T-helper 1 cell (primary cell): Measurements from ENCODE around the gene C2CD3.
A peak's percentile ranks its signal among the peaks of the same experiment; 100 is the strongest.
"Not testable (repeated sequence)": the region's sequence is repeated elsewhere in the genome, so short reads cannot be mapped to it uniquely, and the experiment has no call there.

Experiments
- DNase-seq, 5 donors: peaks; one replicate each; pipeline ENCODE4 v3.0.0-alpha.2; 2012 to 2020

The C2CD3 gene

GRCh38 chr11:74120260-74121035 lies 50.4 kb downstream of the C2CD3 start:
- DNase-seq, result not testable (repeated sequence)

- no peak for DNase-seq
Observed at GRCh38 chr11:74116719-74117118, 54.1 kb downstream of the C2CD3 start.

DNA sequence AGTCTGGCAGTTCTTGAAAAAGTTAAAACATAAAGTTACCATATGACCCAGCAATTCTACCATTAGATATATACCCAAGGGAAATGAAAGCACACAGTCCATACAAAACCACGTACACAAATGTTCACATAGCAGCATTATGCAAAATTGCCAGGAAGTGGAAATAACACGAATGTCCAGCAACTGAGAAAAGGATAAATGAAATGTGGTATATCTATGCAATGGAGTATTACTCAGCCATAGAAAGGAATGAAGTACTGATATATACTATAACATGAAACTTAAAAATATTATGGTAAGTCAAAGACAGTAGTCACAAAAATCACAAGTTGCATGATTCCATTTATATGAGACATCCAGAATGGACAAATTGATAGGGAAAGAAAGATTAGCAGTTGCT lies 57.9 kb downstream of the C2CD3 start:
- DNase-seq, result no peak

- no peak for DNase-seq
Observed at GRCh38 chr11:74106124-74106523, 64.7 kb downstream of the C2CD3 start.

DNA sequence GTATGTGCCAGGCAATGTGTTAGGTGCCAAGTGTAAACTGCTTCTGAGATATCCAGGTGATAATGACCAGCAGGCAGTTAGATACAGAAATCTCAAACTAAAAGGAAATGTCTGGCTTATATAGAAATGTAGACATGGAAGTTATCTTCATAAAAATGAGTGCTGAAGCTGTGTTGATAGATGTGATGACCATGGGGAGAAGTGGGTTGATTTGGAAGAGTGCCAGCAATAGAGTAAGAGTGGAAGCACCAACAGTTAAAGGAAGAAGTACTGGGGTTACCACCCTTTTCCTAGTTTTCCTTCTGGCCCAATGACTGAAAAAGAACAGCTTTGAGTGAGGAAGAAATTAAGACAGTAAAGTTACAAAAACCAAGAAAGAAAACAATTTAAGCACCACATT lies 68.5 kb downstream of the C2CD3 start:
- DNase-seq, result no peak

DNA sequence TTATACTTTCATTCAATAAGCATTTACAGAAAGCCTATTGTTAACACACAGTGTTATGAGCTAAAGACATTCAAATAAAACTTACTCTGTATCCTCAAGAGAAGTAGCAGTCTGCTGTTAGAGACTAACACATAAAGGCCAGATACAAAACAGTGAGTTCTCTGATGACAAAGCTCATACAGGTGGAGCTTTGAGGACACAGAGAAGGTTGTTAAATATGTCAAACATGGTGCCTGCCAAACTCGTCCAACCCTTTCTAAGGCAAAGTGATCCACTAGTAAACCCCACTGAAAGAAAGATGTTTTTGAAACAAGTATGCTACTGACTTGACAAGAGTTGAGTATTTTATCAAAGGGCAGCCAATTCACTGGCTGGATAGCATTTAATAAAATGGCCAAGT lies 70.1 kb downstream of the C2CD3 start:
- no peak for DNase-seq

- no peak for DNase-seq
Observed at GRCh38 chr11:74100231-74100630, 70.6 kb downstream of the C2CD3 start.

DNA sequence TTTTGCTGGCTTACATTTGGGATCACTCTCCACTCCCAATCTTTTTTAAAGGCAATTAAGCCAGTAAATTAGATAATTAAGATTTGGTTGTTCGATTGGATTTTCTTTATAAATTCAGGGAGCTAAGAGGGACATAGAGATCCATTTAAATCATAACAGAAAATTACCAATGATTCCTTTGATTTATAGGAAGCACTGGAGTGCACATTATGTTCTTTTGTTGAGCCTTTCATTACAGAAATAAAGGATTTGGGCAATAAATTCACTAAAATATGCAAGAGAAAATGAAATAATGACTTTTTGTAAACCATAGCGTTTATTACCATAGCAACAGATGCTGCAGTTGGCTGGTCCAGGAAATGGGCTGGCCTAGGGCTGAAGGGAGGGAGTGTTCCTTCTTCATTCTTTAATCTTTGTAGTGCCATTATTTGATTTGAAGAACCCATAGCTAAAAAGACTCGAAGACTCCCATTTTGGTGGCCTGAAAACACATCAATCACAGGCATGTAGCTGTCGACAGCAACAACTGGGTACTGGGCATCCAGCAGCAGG lies 73.0 kb downstream of the C2CD3 start:
- no peak for DNase-seq

- no peak for DNase-seq
Observed at GRCh38 chr11:74094393-74094792, 76.4 kb downstream of the C2CD3 start.

GRCh38 chr11:74092425-74092824 lies 78.4 kb downstream of the C2CD3 start:
- no peak for DNase-seq

GRCh38 chr11:74091549-74091948 lies 79.3 kb downstream of the C2CD3 start:
- DNase-seq, result no peak

- DNase-seq, result peak in 1 of 5 donors; percentile 20
Observed at GRCh38 chr11:74090701-74091100, 80.1 kb downstream of the C2CD3 start.

- peak in 1 of 5 donors; percentile 21 for DNase-seq
Observed at GRCh38 chr11:74086242-74086884, 84.4 kb downstream of the C2CD3 start.

DNA sequence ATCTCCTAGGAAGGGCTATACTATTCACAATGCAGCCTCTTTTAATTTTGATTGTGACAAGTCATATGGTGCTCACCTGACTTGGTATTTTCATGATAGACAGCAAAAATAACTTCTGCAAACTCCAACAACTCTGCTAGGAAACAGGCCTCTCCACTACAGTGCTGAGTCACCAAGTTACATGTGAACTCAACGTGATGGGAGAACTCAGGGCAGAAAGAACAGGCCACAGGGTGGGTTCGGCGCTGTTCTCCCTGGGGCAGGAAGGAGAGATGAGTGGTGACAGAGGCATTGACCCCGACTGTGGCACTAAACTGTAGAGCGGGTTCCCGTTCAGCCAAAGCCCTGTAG lies 85.3 kb downstream of the C2CD3 start:
- peak in 1 of 5 donors; percentile 19 for DNase-seq

DNA sequence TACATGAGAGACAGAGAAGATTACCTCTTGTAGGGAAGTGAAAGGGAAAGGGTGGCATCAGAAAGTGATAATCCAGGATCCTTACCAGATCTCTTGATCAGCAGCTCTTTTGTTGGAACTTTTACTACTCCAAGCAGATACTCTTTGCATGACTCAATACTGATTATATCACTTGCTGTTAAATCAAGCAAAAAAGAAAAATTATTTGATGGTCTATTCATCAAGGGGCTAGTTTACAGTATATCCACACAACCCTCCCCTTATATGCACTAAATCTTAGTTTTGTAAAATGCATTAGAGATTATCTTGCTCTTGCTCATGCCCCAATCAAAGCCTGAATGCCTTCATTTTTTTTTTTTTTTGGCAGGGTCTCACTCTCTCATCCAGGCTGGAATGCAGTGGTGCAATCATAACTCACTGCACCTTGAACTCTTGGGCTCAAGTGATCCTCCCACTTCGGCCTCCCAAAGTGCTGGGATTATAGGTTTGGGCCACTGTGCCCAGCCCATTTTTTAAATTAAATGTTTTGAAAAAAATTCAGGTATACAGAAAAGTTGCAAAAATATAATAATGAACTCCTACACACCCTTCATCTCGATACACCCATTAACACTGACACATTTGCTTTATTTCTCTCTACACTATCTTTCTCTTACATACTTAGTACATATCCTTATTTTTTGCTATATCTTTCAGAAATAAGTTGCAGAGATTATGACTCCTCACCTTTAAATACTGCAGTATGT lies 85.8 kb downstream of the C2CD3 start:
- DNase-seq, result no peak

GRCh38 chr11:74083927-74084326 lies 86.9 kb downstream of the C2CD3 start:
- DNase-seq, result not testable (repeated sequence)

DNA sequence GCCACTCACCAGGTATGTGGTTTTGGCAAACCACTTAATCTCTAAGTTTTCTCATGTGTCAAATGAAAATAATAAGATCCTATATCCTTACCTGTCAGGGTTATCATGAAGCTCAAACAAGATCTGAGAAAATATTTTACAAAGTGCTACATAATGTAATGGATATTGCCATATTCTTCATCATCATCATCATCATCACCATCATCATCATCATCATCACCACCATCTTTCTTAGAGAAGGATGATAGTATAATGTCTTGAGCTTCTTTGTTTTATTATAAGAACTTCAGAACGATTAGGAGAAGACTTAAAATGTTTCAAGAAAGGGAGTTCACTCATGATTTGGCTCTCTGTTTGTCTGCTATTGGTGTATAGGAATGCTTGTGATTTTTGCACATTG lies 89.4 kb downstream of the C2CD3 start:
- DNase-seq, result no peak

GRCh38 chr11:74077193-74077592 lies 93.6 kb downstream of the C2CD3 start:
- DNase-seq, result no peak

DNA sequence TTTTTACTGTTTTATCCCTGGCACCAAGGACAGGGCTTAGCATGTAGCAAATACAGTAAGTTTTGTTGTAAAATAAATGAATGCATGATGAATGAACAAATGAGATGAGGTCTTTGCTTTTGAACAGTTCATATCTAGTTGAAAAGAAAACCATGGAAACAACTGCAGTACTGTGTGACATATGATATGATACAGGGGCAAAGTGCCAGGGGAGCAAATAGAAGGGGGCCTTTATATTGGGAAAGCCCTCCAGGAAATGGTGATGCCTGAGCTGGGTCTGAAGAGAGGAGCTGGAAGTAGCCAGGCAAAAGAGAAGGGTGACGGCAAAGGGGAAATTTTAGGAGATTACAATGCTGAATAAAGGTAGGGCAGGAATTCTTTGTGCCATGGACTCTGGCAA lies 98.1 kb downstream of the C2CD3 start:
- no peak for DNase-seq

DNA sequence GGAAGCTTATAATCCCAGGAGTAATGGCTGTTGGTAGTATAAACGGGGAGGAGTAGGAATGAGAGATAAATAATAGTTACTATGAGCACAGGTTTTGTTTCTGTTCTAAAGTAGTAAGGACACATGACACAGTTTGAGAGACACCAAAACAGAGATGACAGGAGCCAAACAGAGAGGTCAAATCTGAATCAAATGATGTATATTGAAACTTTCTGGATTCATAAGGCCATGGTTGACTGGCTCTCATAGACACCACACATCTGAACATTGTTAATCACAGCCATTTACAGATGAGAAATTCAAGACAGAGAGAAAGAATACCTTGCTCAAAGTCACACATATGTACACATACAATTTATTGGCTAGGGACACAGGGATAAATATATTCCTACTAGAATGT lies 98.5 kb downstream of the C2CD3 start:
- DNase-seq, result no peak

- DNase-seq, result no peak
Observed at GRCh38 chr11:74070723-74071492, 99.9 kb downstream of the C2CD3 start.

DNA sequence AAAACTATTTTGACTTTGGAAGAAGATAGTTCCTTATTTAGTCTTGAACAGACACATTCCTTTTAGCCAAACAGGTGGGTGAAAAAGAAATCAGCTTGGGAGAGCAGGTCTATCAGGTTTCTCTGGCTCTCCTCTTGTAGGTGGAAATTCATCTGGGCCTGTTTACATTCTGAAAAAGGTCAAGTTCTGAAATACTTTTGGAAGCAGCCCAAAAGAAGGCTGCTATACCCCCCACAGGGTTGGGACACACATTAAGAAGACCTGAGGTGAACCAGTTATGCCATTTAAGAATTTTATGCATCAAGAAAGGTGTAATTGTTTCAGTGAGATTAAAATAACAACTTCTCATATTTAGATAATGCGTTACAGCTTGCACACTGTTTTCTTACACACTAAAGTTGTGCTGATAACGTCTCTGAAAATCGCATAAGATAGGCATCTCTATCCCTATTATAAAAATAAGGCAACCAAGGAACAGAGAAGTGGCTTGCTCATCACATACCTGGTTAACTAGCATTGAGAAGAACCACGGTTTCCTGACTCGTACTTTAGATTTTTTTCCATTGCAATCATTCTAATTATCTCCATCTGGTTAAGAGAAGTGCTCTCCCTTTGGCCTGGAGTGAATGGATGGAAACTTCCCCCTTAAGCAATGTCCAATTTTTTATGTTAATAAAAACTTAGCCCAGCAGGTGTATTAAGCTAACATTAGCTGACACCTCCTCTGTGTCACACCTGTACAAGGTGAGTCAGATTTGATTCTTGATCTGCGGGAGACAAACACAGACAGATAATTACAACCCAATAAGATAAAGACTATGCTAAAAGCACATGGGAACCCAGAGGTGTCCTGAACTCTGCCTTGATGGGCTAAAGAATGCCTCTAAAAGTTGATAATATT lies 101.4 kb downstream of the C2CD3 start:
- DNase-seq, result no peak
